ENCODE measurements around the gene PRDM10. TPM values are rescaled to one million over a fixed set of nuclear protein-coding genes. Genes with fewer than 3 reads are reported as not detected.

PRDM10 gene
- total RNA-seq, 1 experiment from 2014 or later: 7.7 TPM

- no peak overlapping the region for H4K5ac ChIP-seq (ENCODE audit: insufficient read length, low read depth, low read length)
- no peak overlapping the region for H4K8ac ChIP-seq (replicated peaks; ENCODE audit: insufficient read length, low read depth, low read length)
- no peaks in the 10 kb centered on the region for H3K9me3 ChIP-seq (ENCODE audit: control insufficient read depth, low read depth, low read length)
- no peak overlapping the region for H3K9ac ChIP-seq (ENCODE audit: extremely low read depth, insufficient read length, low read length)
- no peak overlapping the region for H2BK20ac ChIP-seq (ENCODE audit: low read depth, low read length, poor library complexity, severe bottlenecking)
- no peak overlapping the region for H3K18ac ChIP-seq (ENCODE audit: insufficient read length, low read depth, low read length)
- no peak overlapping the region for H3K4me2 ChIP-seq (ENCODE audit: insufficient read depth, insufficient read length, low read length)
- no peaks in the 10 kb centered on the region for H3K23me2 ChIP-seq (ENCODE audit: insufficient read length, low read depth, low read length, poor library complexity, severe bottlenecking)
- no peak overlapping the region for H3K27ac Mint-ChIP-seq
- H4K91ac ChIP-seq (ENCODE audit: insufficient read length, low read depth, low read length): no peak overlapping the region
- no peaks in the 10 kb centered on the region for H3K79me1 ChIP-seq (ENCODE audit: insufficient read depth, low read depth, low read length, poor library complexity, severe bottlenecking)
- H2AK5ac ChIP-seq (ENCODE audit: insufficient read length, low read length): no peak overlapping the region
- no peaks in the 10 kb centered on the region for H4K20me1 ChIP-seq (ENCODE audit: control insufficient read depth, insufficient read depth, insufficient read length)
- H3K4me1 ChIP-seq (ENCODE audit: insufficient read depth, low read length): no peaks in the 10 kb centered on the region
- no CpG with 5 or more reads among the region's 1 CpG for WGBS (ENCODE audit: extremely low coverage, insufficient read length, low lambda C conversion rate)
- no peaks in the 10 kb centered on the region for H3K27me3 ChIP-seq (ENCODE audit: insufficient read depth, low read length)
- H3K56ac ChIP-seq (ENCODE audit: insufficient read length, low read depth, low read length): no peak overlapping the region
- no peak overlapping the region for H2BK12ac ChIP-seq (ENCODE audit: insufficient read length, low read depth, low read length)
- H3K4me1 Mint-ChIP-seq: peaks cover 17 to 20% of the 10 kb centered on the region in 2 experiments
- no peaks in the 10 kb centered on the region for H3K27me3 Mint-ChIP-seq (ENCODE audit: low read depth)
- H3T11ph ChIP-seq (ENCODE audit: low read length): no peak overlapping the region
- no peak overlapping the region for H3K27ac ChIP-seq (ENCODE audit: insufficient read length, low read depth, low read length)
- H3K4me3 Mint-ChIP-seq: no peak overlapping the region
- H3K23ac ChIP-seq (ENCODE audit: insufficient read length, low read depth, low read length): no peak overlapping the region
- no peak overlapping the region for H2BK120ac ChIP-seq (ENCODE audit: low read depth, low read length, poor library complexity, severe bottlenecking)
- H3K14ac ChIP-seq (ENCODE audit: insufficient read depth, low read length): no peak overlapping the region
- H2AFZ ChIP-seq (ENCODE audit: low read length): no peak overlapping the region
- no peak overlapping the region for H2BK5ac ChIP-seq (ENCODE audit: insufficient read length, low read length)
- no peak for DNase-seq
- no peaks in the 10 kb centered on the region for H3K36me3 Mint-ChIP-seq (ENCODE audit: insufficient read depth in 1 of 3, low read depth in 3 of 3)
- H2BK15ac ChIP-seq (ENCODE audit: low read depth, low read length): no peak overlapping the region
- no peak for TF ChIP-seq CTCF (conservative IDR thresholded peaks at IDR 0.05)
- no peaks in the 10 kb centered on the region for H3K79me2 ChIP-seq (ENCODE audit: insufficient read depth, low read length)
- H3K4ac ChIP-seq (ENCODE audit: low read depth, low read length): no peak overlapping the region
- H3K9me3 Mint-ChIP-seq: no peaks in the 10 kb centered on the region
These were observed 28.4 kb upstream of the PRDM10 start for GRCh38 chr11:130031056-130031455.

All from H9 (cell line).